Measurements from ENCODE around the gene PITRM1.
"Not testable (repeated sequence)": the region's sequence is repeated elsewhere in the genome, so short reads cannot be mapped to it uniquely, and the experiment has no call there.

- TF ChIP-seq, protein P1, sequence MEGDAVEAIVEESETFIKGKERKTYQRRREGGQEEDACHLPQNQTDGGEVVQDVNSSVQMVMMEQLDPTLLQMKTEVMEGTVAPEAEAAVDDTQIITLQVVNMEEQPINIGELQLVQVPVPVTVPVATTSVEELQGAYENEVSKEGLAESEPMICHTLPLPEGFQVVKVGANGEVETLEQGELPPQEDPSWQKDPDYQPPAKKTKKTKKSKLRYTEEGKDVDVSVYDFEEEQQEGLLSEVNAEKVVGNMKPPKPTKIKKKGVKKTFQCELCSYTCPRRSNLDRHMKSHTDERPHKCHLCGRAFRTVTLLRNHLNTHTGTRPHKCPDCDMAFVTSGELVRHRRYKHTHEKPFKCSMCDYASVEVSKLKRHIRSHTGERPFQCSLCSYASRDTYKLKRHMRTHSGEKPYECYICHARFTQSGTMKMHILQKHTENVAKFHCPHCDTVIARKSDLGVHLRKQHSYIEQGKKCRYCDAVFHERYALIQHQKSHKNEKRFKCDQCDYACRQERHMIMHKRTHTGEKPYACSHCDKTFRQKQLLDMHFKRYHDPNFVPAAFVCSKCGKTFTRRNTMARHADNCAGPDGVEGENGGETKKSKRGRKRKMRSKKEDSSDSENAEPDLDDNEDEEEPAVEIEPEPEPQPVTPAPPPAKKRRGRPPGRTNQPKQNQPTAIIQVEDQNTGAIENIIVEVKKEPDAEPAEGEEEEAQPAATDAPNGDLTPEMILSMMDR (IDR thresholded peaks at IDR 0.05; ENCODE audit: low read length) = not testable (repeated sequence)
- not testable (repeated sequence) for TF ChIP-seq EZH2 (IDR thresholded peaks at IDR 0.05; ENCODE audit: borderline replicate concordance, low read length)
These were observed 14.6 kb upstream of the PITRM1 start for GRCh38 chr10:3187229-3187628.
